ENCODE data around the gene ADGRG3. TPM values are rescaled to one million over a fixed set of nuclear protein-coding genes. Genes with fewer than 3 reads are reported as not detected.

ADGRG3 gene
- total and polyA plus RNA-seq, 2 of the 13 experiments (the other 11 are each of a cell fraction or from before 2014, with no cell fraction given): 2.7 to 11.8 TPM

DNA sequence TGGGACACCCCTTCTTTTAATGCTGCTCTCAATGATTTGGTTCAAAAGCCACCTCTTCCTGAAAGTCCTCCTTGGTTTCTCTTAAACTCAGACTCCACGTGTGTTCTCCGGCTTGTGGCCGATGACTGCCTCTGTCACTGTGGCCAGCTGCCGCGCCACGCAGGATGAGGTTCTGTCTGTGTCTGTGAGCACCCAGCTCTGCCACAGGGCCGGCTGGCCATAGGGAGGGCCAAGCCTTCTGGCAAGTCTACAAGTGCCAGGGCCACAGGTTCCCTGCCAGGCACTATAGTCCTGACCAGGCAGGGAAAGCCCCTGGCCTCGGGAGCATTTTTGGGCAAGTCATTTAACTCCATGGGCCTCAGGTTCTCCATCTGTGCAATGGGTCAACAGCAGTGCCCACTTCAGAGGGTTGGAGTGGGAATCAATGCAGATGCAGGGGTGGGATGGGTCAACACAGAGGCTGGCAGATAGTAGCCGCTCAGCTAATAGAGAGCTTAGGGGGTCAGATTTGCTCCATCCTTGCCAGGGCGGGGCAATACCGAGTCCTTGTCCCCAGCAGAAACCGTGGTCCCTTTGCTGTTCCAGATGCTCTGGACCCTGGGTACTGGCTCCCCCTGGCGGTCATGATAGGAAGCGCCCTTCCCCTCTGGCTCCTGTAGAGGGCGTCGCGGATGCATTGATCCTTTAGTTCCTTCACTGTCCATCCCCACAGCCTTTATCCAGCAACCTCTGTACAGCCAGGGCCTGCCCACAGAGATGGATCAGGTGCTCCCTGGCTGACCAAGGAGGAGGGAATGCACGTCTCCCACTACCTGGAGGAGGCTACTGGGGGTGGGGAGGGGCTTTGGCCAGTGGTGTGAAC, 19.3 kb upstream of the ADGRG3 start (continued):
- TF ChIP-seq UBTF (CRISPR knock-in tag; IDR thresholded peaks at IDR 0.05) (peak; percentile 48), ZNF333 (CRISPR knock-in tag; IDR thresholded peaks at IDR 0.05; ENCODE audit: borderline replicate concordance) (peak; percentile 47; the same call in 1 of the 2 replicates), RNF2 (conservative IDR thresholded peaks at IDR 0.05; ENCODE audit: low read depth) (no peak), BCLAF1 (IDR thresholded peaks at IDR 0.05) (no peak), MLLT10 (CRISPR knock-in tag; IDR thresholded peaks at IDR 0.05) (no peak), SP4 (CRISPR knock-in tag; IDR thresholded peaks at IDR 0.05) (0 out of 2 replicates have a peak, but pooled peaks have one; percentile 44), SRF (IDR thresholded peaks at IDR 0.05; ENCODE audit: low read depth, low read length) (no peak), ZNF430 (CRISPR knock-in tag; IDR thresholded peaks at IDR 0.05) (no peak), ZNF879 (CRISPR knock-in tag; IDR thresholded peaks at IDR 0.05) (0 out of 2 replicates have a peak, but pooled peaks have one; percentile 48), ATF4 (CRISPR knock-in tag; IDR thresholded peaks at IDR 0.05) (peak in 1 of 2 experiments; percentile 50; a peak in 3 of 4 replicates)
- TF ChIP-seq, protein P1, sequence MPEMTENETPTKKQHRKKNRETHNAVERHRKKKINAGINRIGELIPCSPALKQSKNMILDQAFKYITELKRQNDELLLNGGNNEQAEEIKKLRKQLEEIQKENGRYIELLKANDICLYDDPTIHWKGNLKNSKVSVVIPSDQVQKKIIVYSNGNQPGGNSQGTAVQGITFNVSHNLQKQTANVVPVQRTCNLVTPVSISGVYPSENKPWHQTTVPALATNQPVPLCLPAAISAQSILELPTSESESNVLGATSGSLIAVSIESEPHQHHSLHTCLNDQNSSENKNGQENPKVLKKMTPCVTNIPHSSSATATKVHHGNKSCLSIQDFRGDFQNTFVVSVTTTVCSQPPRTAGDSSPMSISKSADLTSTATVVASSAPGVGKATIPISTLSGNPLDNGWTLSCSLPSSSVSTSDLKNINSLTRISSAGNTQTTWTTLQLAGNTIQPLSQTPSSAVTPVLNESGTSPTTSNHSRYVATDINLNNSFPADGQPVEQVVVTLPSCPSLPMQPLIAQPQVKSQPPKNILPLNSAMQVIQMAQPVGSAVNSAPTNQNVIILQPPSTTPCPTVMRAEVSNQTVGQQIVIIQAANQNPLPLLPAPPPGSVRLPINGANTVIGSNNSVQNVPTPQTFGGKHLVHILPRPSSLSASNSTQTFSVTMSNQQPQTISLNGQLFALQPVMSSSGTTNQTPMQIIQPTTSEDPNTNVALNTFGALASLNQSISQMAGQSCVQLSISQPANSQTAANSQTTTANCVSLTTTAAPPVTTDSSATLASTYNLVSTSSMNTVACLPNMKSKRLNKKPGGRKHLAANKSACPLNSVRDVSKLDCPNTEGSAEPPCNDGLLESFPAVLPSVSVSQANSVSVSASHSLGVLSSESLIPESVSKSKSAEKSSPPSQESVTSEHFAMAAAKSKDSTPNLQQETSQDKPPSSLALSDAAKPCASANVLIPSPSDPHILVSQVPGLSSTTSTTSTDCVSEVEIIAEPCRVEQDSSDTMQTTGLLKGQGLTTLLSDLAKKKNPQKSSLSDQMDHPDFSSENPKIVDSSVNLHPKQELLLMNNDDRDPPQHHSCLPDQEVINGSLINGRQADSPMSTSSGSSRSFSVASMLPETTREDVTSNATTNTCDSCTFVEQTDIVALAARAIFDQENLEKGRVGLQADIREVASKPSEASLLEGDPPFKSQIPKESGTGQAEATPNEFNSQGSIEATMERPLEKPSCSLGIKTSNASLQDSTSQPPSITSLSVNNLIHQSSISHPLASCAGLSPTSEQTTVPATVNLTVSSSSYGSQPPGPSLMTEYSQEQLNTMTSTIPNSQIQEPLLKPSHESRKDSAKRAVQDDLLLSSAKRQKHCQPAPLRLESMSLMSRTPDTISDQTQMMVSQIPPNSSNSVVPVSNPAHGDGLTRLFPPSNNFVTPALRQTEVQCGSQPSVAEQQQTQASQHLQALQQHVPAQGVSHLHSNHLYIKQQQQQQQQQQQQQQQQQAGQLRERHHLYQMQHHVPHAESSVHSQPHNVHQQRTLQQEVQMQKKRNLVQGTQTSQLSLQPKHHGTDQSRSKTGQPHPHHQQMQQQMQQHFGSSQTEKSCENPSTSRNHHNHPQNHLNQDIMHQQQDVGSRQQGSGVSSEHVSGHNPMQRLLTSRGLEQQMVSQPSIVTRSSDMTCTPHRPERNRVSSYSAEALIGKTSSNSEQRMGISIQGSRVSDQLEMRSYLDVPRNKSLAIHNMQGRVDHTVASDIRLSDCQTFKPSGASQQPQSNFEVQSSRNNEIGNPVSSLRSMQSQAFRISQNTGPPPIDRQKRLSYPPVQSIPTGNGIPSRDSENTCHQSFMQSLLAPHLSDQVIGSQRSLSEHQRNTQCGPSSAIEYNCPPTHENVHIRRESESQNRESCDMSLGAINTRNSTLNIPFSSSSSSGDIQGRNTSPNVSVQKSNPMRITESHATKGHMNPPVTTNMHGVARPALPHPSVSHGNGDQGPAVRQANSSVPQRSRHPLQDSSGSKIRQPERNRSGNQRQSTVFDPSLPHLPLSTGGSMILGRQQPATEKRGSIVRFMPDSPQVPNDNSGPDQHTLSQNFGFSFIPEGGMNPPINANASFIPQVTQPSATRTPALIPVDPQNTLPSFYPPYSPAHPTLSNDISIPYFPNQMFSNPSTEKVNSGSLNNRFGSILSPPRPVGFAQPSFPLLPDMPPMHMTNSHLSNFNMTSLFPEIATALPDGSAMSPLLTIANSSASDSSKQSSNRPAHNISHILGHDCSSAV (CRISPR knock-in tag; IDR thresholded peaks at IDR 0.05; ENCODE audit: borderline replicate concordance): no peak

Measured in HepG2 (cell line).